Mucosa of descending colon (tissue), 3 donors: Measurements from ENCODE around the gene TEX14. TPM values are rescaled to one million over a fixed set of nuclear protein-coding genes. Genes with fewer than 3 reads are reported as not detected.

Experiments used
- ATAC-seq: fragments of 200-7000 bp; cut with Tn5 transposase; one replicate; pipeline ENCODE4 v1.9.1; 2020; ENCODE audit warnings: mild to moderate bottlenecking, moderate library complexity
- DNase-seq, 3 donors: peaks; one replicate each; pipeline ENCODE4 v3.0.0-alpha.2; 2020
- H3K36me3 ChIP-seq: fragments of 200-600 bp; one replicate; pipeline ENCODE4 v1.8.0; 2021; ENCODE audit warnings: low read depth, mild to moderate bottlenecking
- H3K4me1 ChIP-seq: fragments of 200-600 bp; one replicate; pipeline ENCODE4 v1.8.0; 2021; ENCODE audit warnings: low read depth, mild to moderate bottlenecking
- H3K4me3 ChIP-seq: fragments of 200-600 bp; one replicate; pipeline ENCODE4 v1.8.0; 2021; ENCODE audit warnings: mild to moderate bottlenecking
- H3K9me3 ChIP-seq: fragments of 200-600 bp; one replicate; pipeline ENCODE4 v1.8.0; 2021; ENCODE audit warnings: mild to moderate bottlenecking
- CTCF ChIP-seq: fragments of 200-600 bp; IDR thresholded peaks from one replicate; pipeline ENCODE4 v1.8.0; 2022; ENCODE audit warnings: antibody characterized with exemption, mild to moderate bottlenecking
- intact Hi-C, 2 donors: fragments of 100-400 bp; cut with DNase I in 1 of 2; cut with micrococcal nuclease in 1 of 2; formaldehyde crosslinking; loops; one replicate each; pipeline versions ENCODE4 v1.11.0 to v1.11.1; 2022; cut with DNase I, micrococcal nuclease
- total RNA-seq, 3 donors: library from RNA; stranded (reverse); fragmentation: NEBNext Ultra II Directional in 2 of 3; extraction: Animal tissue kit (Norgen Biotek cat#: 25700) in 2 of 3; gene quantifications; one replicate each; pipeline versions ENCODE4 v1.2.1 to v1.2.4, GENCODE V29; 2021 to 2023
- donor health status: DM: no; HTN: no; CAD: no; lungs with moderate emphysema.
- donor health status: DM: no; HTN: no; CAD: no.
- donor health status: DM: no; HTN: yes; CAD: no.

TEX14 gene
- total RNA-seq, 3 donors from 2014 or later = 0.28 TPM; not detected in 2

- no peak overlapping the region for H3K4me3 ChIP-seq
- H3K9me3 ChIP-seq = no peaks in the 10 kb centered on the region
- peaks cover 15% of the 10 kb centered on the region for H3K36me3 ChIP-seq
- no peak for DNase-seq
- peaks cover 2% of the 10 kb centered on the region for H3K4me1 ChIP-seq
- no peak for TF ChIP-seq CTCF
- intact Hi-C loops = no loop called here
- no peak for ATAC-seq
Measured at GRCh38 chr17:58508341-58509067, 183.3 kb downstream of the TEX14 start.

- H3K4me3 ChIP-seq = no peak overlapping the region
- H3K9me3 ChIP-seq = no peaks in the 10 kb centered on the region
- ATAC-seq (no peak), DNase-seq (no peak)
- no peak for TF ChIP-seq CTCF
- intact Hi-C loops = no loop called here
- no peaks in the 10 kb centered on the region for H3K4me1 ChIP-seq
- peaks cover 17% of the 10 kb centered on the region for H3K36me3 ChIP-seq
Measured at GRCh38 chr17:58507123-58507634, 184.7 kb downstream of the TEX14 start.

Other genes starting within 250 kb of the TEX14 start
- gene HSF5, start 203.6 kb downstream of the TEX14 start, total RNA-seq = under 1 TPM in 2 of 3 donors, not detected in 1; 0.07 to 0.09 TPM
- gene MTMR4, start 177.4 kb downstream of the TEX14 start, total RNA-seq = 10 to 100 TPM; 38.9 to 61.9 (median 47.3) TPM
- 10 to 100 TPM in 2 of 3 donors, 1 to 10 TPM in 1; 6.2 to 20.3 (median 18.9) TPM for gene RAD51C, start 557 bp upstream of the TEX14 start, total RNA-seq
- under 1 TPM in 2 of 3 donors, not detected in 1; 0.47 to 0.48 TPM for gene PPM1E, start 63.8 kb upstream of the TEX14 start, total RNA-seq